HCT116 (cell line): ENCODE results near the gene PRCP. TPM values are rescaled to one million over a fixed set of nuclear protein-coding genes. Genes with fewer than 3 reads are reported as not detected.

Experiments used
- ATAC-seq: fragments of 200-7000 bp; cut with Tn5 transposase; 2 replicates; pipeline ENCODE4 v1.9.1; 2020; ENCODE audit warnings: mild to moderate bottlenecking, moderate library complexity
- BruUV-seq: library from RNA; stranded (reverse); fragments of 400-500 nt; replicated peaks from 2 replicates; lab custom pipeline; 2021; lab: Mats Ljungman, UMichigan
- CTCF ChIA-PET: fragments of 300-600 bp; sonication (Branson Sonifier 250); formaldehyde crosslinking; loops from one replicate; lab custom pipeline; 2021; ENCODE audit warnings: antibody characterized with exemption; lab: Charles Lee
- POLR2A ChIA-PET: fragments of 300-600, 350-600 bp; sonication (Branson Sonifier 250); formaldehyde crosslinking; loops from one replicate; lab custom pipeline; 2021; ENCODE audit warnings: antibody characterized with exemption; lab: Charles Lee
- RAD21 ChIA-PET, 2 experiments: fragments of 300-600 bp; sonication (Branson Sonifier 250); formaldehyde crosslinking; loops; one replicate each; lab custom pipeline; 2023; ENCODE audit warnings: low total read pairs in 2 of 2; ENCODE audit not compliant: uncharacterized antibody in 2 of 2, unreplicated experiment in 2 of 2, low non-redundant PET in 1 of 2; lab: Charles Lee
- DNase-seq: peaks from one replicate; pipeline ENCODE4 v3.0.0-alpha.2; 2010; ENCODE audit warnings: low read depth, low spot score
- H2AFZ ChIP-seq: fragments of 200-600 bp; shearing (Covaris generic), sonication (generic); 2 replicates; pipeline ENCODE4 v1.6.1; 2017; ENCODE audit warnings: low read depth, mixed run types, mixed read lengths, antibody characterized with exemption, low read length; ENCODE audit not compliant: poor library complexity, severe bottlenecking
- H3K27ac ChIP-seq: 2 replicates; pipeline ENCODE4 v1.5.1; 2012; ENCODE audit warnings: low read depth, low read length
- H3K27me3 ChIP-seq: fragments of 200-600 bp; sonication (generic); 2 replicates; pipeline ENCODE4 v1.6.1; 2016; ENCODE audit warnings: mixed run types, low read length, mixed read lengths; ENCODE audit not compliant: insufficient read depth
- H3K36me3 ChIP-seq, 2 experiments: fragments of 200-500 bp in 1 of 2; fragments of 200-600 bp in 1 of 2; sonication (Bioruptor generic) in 1 of 2; sonication (generic) in 1 of 2; 2 replicates each; pipeline versions ENCODE4 v1.5.1 to v1.6.1; 2014 to 2016; ENCODE audit warnings: low read length in 2 of 2, inconsistent platforms in 1 of 2, mixed read lengths in 1 of 2, mixed run types in 1 of 2; ENCODE audit not compliant: insufficient read depth in 2 of 2, control insufficient read depth in 1 of 2
- H3K4me1 ChIP-seq, 2 experiments: fragments of 200-600 bp in 1 of 2; sonication (generic) in 1 of 2; 2 replicates each; pipeline versions ENCODE4 v1.5.1 to v1.6.1; 2012 to 2017; ENCODE audit warnings: low read length in 2 of 2, inconsistent platforms in 1 of 2, mild to moderate bottlenecking in 1 of 2, mixed read lengths in 1 of 2, mixed run types in 1 of 2, moderate library complexity in 1 of 2; ENCODE audit not compliant: insufficient read depth in 2 of 2, control insufficient read depth in 1 of 2
- H3K4me2 ChIP-seq: fragments of 200-600 bp; sonication (generic); 2 replicates; pipeline ENCODE4 v1.6.1; 2017; ENCODE audit warnings: mixed run types, low read length, mixed read lengths
- H3K4me3 ChIP-seq, 2 experiments: fragments of 200-600 bp in 1 of 2; sonication (generic) in 1 of 2; replicated peaks in 1 of 2; 2 replicates each; pipeline ENCODE4 v1.5.1; 2011 to 2016; ENCODE audit warnings: low read length in 2 of 2, control low read depth in 1 of 2, low read depth in 1 of 2, mild to moderate bottlenecking in 1 of 2, mixed read lengths in 1 of 2, mixed run types in 1 of 2
- H3K79me2 ChIP-seq: fragments of 200-600 bp; sonication (generic); 2 replicates; pipeline ENCODE4 v1.6.1; 2017; ENCODE audit warnings: mild to moderate bottlenecking, mixed run types, low read length, moderate library complexity, mixed read lengths; ENCODE audit not compliant: insufficient read depth
- H3K9ac ChIP-seq: fragments of 200-600 bp; sonication (generic); 2 replicates; pipeline ENCODE4 v1.6.1; 2016; ENCODE audit warnings: low read length, mixed read lengths
- H3K9me2 ChIP-seq: fragments of 200-600 bp; sonication (generic), shearing (Covaris generic); 2 replicates; pipeline ENCODE4 v1.6.1; 2017; ENCODE audit warnings: mixed run types, mild to moderate bottlenecking, moderate library complexity; ENCODE audit not compliant: insufficient read depth
- H3K9me3 ChIP-seq, 2 experiments: fragments of 200-500 bp in 1 of 2; fragments of 200-600 bp in 1 of 2; sonication (Bioruptor generic) in 1 of 2; sonication (generic) in 1 of 2; 2 replicates each; pipeline ENCODE4 v1.6.1; 2014 to 2017; ENCODE audit warnings: low read length in 2 of 2, mixed read lengths in 2 of 2, inconsistent platforms in 1 of 2, low read depth in 1 of 2, mild to moderate bottlenecking in 1 of 2, mixed run types in 1 of 2, moderate library complexity in 1 of 2; ENCODE audit not compliant: control insufficient read depth in 1 of 2, insufficient read depth in 1 of 2
- H4K20me1 ChIP-seq: fragments of 200-600 bp; sonication (generic), shearing (Covaris generic); 2 replicates; pipeline ENCODE4 v1.6.1; 2017; ENCODE audit warnings: mixed run types, mild to moderate bottlenecking, moderate library complexity; ENCODE audit not compliant: insufficient read depth
- CBX3 ChIP-seq: IDR thresholded peaks from 2 replicates; pipeline ENCODE4 v1.6.1; 2012; ENCODE audit warnings: low read depth
- CEBPB ChIP-seq: IDR thresholded peaks from 2 replicates; pipeline ENCODE4 v1.6.1; 2012; ENCODE audit warnings: low read depth
- ELF1 ChIP-seq: IDR thresholded peaks from 2 replicates; pipeline ENCODE4 v1.6.1; 2012; ENCODE audit warnings: low read depth, borderline replicate concordance
- EZH2phosphoT487 ChIP-seq: fragments of 200-600 bp; IDR thresholded peaks from 2 replicates; pipeline ENCODE4 v1.6.1; 2018; ENCODE audit warnings: antibody characterized with exemption, borderline replicate concordance
- FOSL1 ChIP-seq: IDR thresholded peaks from 2 replicates; pipeline ENCODE4 v1.6.1; 2012; ENCODE audit warnings: low read depth
- JUND ChIP-seq: IDR thresholded peaks from 2 replicates; pipeline ENCODE4 v1.6.1; 2012
- POLR2AphosphoS5 ChIP-seq: IDR thresholded peaks from 2 replicates; pipeline ENCODE4 v1.6.1; 2011; ENCODE audit warnings: mild to moderate bottlenecking, low read depth, low read length, moderate library complexity
- SIN3A ChIP-seq: IDR thresholded peaks from 2 replicates; pipeline ENCODE4 v1.6.1; 2012; ENCODE audit warnings: low read depth
- SP1 ChIP-seq: IDR thresholded peaks from 2 replicates; pipeline ENCODE4 v1.6.1; 2012; ENCODE audit warnings: low read depth
- YY1 ChIP-seq: IDR thresholded peaks from 2 replicates; pipeline ENCODE4 v1.6.1; 2011; ENCODE audit warnings: low read length, low read depth, moderate library complexity, mild to moderate bottlenecking; ENCODE audit not compliant: insufficient replicate concordance; ENCODE audit errors: extremely low read depth
- ZFX ChIP-seq: fragments of 450-650 bp; IDR thresholded peaks from 2 replicates; pipeline ENCODE4 v1.6.1; 2017
- intact Hi-C: fragments of 100-400 bp; cut with micrococcal nuclease; formaldehyde crosslinking; loops from 2 replicates; pipeline ENCODE4 v1.10.0; 2022
- total RNA-seq: library from RNA; stranded (reverse); gene quantifications from one replicate; pipeline ENCODE4 v1.2.1, GENCODE V29; 2021; ENCODE audit not compliant: unreplicated experiment
- TF ChIP-seq, protein P1 (sequence below): IDR thresholded peaks from 2 replicates; pipeline ENCODE4 v1.6.1; 2012
- TF ChIP-seq, protein P2 (sequence below): IDR thresholded peaks from 2 replicates; pipeline ENCODE4 v1.6.1; 2011; ENCODE audit warnings: mild to moderate bottlenecking, low read length, moderate library complexity; ENCODE audit not compliant: insufficient replicate concordance; ENCODE audit errors: extremely low read depth
- TF ChIP-seq, protein P3 (sequence below): IDR thresholded peaks from 2 replicates; pipeline ENCODE4 v1.6.1; 2012

Gene PRCP
- total RNA-seq, 1 experiment from 2014 or later: 50.0 TPM

DNA sequence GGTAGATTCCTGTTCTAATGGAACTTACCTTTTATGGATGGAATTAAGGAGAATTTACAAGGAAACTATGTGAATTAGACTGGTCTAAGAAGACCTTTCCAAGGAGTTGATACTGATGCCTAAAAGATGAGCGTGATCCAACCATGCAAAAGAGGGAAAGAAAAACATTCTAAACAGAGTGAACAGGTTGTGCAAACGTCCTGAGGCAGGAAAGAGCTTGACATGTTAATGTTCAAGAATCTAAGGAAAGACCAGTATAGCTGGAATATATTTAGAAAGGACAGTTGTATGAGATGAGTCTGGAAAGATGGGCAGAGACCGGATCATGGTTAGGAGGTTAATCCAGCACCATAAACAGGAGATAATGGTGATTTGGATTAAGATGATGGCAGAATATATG lies 2.6 kb upstream of the PRCP start:
- H2AFZ ChIP-seq: no peak overlapping the region
- H3K27ac ChIP-seq: no peak overlapping the region
- H3K79me2 ChIP-seq: peaks cover 75% of the 10 kb centered on the region
- H3K4me1 ChIP-seq: peaks cover 10 to 24% of the 10 kb centered on the region in 2 experiments; a peak in 3 of 4 replicates
- POLR2A ChIA-PET: no interaction called here
- intact Hi-C loops: no loop called here
- no peaks in the 10 kb centered on the region for H3K9me3 ChIP-seq
- H3K36me3 ChIP-seq: no peaks in the 10 kb centered on the region
- peak overlapping the region; percentile 84 for H3K9ac ChIP-seq
- CTCF ChIA-PET: no interaction called here
- no peaks in the 10 kb centered on the region for H3K27me3 ChIP-seq
- no peak for ATAC-seq
- RAD21 ChIA-PET: no interaction called here
- BruUV-seq: no TSS peak
- TF ChIP-seq FOSL1: no peak
- TF ChIP-seq CEBPB: no peak
- no peak for TF ChIP-seq JUND
- TF ChIP-seq, protein P1, sequence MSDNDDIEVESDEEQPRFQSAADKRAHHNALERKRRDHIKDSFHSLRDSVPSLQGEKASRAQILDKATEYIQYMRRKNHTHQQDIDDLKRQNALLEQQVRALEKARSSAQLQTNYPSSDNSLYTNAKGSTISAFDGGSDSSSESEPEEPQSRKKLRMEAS: no peak
- TF ChIP-seq POLR2AphosphoS5: no peak
- no peak for TF ChIP-seq YY1
- no peak for TF ChIP-seq ZFX
- TF ChIP-seq, protein P2, sequence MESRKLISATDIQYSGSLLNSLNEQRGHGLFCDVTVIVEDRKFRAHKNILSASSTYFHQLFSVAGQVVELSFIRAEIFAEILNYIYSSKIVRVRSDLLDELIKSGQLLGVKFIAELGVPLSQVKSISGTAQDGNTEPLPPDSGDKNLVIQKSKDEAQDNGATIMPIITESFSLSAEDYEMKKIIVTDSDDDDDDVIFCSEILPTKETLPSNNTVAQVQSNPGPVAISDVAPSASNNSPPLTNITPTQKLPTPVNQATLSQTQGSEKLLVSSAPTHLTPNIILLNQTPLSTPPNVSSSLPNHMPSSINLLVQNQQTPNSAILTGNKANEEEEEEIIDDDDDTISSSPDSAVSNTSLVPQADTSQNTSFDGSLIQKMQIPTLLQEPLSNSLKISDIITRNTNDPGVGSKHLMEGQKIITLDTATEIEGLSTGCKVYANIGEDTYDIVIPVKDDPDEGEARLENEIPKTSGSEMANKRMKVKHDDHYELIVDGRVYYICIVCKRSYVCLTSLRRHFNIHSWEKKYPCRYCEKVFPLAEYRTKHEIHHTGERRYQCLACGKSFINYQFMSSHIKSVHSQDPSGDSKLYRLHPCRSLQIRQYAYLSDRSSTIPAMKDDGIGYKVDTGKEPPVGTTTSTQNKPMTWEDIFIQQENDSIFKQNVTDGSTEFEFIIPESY: no peak
- TF ChIP-seq, protein P3, sequence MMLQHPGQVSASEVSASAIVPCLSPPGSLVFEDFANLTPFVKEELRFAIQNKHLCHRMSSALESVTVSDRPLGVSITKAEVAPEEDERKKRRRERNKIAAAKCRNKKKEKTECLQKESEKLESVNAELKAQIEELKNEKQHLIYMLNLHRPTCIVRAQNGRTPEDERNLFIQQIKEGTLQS: no peak
- no peak for TF ChIP-seq ELF1
- TF ChIP-seq EZH2phosphoT487: no peak
- TF ChIP-seq SP1: no peak
- no peak for TF ChIP-seq CBX3
- TF ChIP-seq SIN3A: no peak
- DNase-seq: no peak
- H3K4me3 ChIP-seq: peak overlapping the region; percentile 55 to 96
- H4K20me1 ChIP-seq: peaks cover 13% of the 10 kb centered on the region; the same call in 1 of the 2 replicates
- H3K4me2 ChIP-seq: peak overlapping the region; percentile 96
- no peaks in the 10 kb centered on the region for H3K9me2 ChIP-seq
